Measurements from ENCODE around the gene RSPH10B.

DNA sequence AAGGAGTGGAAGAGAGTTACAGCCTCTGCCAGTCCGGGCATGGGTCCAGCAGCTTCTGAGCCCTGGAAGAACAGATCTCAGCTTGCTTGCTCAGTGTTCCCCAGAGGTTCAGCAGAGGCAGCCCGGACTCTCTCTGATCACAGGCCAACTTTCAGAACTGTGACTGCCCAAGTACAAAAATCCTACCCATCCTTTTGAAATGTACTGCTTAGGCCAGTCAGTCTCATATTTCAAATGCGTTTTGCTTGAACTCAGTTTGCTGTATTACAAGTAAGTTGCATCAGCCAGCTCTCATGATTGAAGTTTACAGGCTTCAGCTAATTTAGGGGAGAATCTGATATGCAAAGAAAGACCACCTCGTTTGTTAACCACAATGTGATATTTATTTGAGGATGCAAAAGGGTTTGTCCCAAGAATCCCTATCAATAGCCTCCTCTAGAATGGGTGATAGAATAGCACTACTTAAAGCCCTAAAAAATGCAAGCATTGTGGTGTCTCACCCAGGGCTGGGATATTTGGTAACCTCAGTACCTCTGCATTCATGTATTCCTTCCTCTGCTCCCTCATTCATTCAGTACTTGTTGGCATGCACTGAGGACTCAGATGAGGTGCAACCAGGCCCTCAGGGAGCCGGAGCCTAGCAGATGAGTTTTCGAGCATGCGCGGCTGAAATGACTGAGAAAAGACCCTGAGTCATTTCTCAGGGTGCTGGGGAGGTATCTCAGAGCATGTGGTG lies 45.6 kb upstream of the RSPH10B start:
- TF ChIP-seq, protein P1, sequence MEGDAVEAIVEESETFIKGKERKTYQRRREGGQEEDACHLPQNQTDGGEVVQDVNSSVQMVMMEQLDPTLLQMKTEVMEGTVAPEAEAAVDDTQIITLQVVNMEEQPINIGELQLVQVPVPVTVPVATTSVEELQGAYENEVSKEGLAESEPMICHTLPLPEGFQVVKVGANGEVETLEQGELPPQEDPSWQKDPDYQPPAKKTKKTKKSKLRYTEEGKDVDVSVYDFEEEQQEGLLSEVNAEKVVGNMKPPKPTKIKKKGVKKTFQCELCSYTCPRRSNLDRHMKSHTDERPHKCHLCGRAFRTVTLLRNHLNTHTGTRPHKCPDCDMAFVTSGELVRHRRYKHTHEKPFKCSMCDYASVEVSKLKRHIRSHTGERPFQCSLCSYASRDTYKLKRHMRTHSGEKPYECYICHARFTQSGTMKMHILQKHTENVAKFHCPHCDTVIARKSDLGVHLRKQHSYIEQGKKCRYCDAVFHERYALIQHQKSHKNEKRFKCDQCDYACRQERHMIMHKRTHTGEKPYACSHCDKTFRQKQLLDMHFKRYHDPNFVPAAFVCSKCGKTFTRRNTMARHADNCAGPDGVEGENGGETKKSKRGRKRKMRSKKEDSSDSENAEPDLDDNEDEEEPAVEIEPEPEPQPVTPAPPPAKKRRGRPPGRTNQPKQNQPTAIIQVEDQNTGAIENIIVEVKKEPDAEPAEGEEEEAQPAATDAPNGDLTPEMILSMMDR (IDR thresholded peaks at IDR 0.05), result no peak
- TF ChIP-seq POLR2A (IDR thresholded peaks at IDR 0.05) (no peak), EP300 (IDR thresholded peaks at IDR 0.05; ENCODE audit: low read depth) (no peak)

Measured in transverse colon (tissue), 3 donors.